ENCODE results near the gene CCNY.

Gene CCNY

DNA sequence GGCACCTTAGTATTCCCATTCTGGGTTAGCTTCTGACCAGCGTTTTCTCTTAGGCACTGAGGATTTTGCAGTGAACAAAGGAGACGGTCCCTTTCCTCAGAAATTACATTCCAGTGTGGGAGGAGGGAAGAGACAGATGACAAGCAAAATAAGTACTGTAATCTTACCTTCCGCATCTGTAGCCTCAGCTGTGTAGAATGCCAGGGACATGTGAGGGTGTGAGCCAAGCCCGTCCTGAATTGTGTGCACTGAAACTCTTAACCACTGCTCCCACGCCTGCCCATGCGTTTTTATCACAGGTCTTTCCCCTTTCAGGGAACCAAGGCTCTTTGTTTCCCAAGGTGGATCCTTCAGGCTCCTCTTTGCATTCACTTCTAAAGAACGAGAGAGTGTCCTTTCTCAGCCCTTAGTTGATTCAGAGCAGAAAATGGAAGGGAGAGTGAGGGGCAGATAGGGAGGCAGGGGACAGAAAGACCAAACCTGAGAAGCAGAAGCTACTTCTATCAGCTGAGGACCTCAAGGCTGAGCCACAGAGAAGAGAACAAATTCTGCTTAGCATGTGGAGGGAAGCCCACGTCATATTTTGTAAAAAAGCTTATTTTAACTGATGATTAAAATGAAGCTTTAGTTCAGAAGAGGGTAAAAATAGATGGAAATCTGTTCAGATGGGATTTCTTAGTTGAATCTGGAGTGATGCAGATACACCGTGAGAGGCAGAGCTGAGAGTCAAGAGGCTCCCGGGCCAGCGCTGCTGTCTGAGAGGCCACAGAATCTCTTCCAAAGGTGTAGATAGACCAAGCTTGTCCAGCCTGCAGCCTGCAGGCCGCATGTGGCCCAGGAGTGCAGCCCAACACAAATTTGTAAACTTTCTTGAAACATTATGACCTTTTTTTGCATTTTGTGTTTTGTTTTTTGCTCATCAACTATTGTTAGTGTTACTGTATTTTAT lies 122.5 kb downstream of the CCNY start:
- no peak for FAIRE-seq

DNA sequence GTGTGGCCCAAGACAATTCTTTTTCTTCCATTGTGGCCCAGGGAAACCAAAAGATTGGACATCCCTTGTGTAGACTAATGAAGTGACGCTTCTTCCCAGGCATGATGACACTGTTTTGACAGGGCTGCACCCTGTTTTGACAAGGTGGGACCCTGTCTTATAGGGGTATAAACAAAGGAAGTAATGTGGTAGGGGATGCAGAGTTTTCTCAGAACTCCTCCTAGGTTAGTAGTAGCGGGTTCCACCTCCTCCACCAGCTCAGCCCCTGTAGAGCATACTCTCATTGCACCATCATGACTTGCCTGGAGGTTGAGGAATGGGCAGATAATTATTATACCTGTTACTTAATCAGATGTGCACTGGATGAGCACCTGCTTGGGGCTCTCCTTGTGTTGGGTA lies 123.1 kb downstream of the CCNY start:
- FAIRE-seq = no peak

DNA sequence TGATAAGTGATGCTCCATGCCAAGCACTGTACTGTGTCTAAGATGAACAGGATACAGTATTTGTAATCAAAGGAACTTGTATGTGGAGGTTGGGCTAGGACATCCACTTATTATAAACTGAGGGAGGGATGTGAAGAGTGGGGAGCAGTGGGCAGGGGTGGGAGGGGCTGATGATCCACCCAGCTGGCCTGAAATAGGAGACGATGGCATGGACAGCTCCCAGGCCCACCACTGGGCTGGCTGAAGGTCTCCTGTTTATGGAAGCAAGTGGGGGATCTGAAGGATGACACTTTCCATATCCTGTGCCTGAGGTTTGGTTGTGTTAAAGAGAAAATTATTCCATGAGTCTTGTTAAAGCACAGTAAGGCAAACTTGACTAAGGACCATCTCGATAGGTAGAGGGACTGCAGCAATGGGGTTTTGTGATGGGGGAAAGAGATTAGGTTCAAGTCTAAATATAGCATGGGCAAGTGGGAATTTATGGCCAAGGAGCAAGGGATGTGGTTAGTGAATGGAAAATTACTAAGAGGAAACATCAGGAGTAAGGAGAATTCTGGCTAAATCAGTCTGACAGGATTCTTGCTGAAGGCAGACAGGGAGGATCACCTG lies 124.6 kb downstream of the CCNY start:
- FAIRE-seq = no peak

DNA sequence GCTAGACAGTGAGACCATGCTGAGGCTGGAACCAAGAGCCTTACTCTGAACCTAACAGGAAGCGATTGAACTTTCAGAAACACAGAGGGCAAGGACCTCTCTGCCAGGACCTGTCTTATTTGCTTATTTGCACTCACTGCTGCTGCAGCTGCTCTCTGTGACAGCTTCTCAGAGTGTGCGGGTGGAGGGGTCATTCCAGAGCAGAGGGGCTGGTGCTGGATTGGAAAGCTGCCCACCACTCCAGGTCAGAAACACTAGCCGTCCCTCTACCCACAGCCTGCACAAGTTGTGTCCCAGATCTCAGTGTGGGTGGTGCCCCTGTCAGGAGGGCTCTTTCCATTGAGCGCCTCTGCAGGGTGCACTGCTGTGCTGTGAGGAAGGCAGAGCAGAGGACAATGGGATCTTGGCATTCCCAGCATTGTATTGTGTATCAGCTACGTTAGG lies 126.2 kb downstream of the CCNY start:
- no peak for FAIRE-seq

DNA sequence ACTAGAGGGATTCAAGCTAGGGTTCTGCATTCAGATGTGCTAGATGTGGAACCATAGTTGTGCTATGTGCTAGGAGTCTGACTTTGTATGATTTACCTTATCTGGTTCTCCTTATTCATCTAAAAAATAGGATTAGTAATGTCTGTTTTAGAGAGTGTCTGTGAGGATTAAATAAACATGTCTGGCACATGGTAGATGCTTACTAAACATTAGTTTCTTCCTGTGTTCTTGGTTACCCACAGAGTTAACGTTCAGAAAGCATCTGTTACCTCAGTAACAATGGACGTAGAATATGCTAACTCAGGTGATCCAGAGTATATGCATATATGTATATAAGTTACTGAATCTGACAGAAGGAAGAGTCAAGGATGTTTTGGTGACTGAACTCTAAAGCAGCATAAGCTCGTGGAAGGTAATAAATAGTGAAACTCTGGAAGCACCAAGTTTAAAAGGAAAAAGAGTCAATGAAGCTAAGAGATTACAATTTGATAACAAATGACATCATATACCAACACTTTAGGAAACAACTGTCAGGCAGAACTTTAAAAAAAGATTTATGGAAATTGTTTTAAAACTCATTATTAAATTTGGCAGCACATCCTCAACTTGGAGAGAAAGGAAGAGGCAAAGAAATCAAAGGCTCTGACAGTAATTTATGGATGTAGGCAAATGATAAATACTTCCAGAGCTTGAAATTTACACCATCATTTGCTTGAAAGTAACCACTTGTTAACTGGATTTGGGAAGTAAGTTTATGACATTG lies 127.0 kb downstream of the CCNY start:
- no peak for FAIRE-seq

DNA sequence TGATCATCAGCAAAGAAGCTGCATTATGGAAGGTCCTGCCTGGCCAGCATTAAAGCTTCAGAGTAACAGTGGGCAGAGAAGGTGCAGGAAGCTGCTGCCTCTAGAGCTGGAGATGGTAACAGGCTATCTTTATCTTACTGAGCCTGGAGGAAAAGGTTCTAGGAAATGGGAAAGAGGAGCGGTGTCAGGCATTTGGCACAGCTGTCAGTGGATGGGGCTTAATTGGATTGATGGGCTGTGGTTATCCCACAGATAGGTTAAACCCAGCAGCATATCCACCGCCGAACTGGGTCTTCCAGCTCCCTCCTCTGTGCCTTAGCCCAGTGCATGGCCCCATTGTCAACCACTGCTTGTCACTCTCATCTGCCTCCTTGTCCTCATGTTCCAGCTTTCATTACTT lies 127.6 kb downstream of the CCNY start:
- FAIRE-seq = no peak

GRCh38 chr10:35464825-35465456 lies 128.6 kb downstream of the CCNY start:
- FAIRE-seq = no peak

- no peak for FAIRE-seq
These were observed 129.4 kb downstream of the CCNY start for GRCh38 chr10:35465673-35466072.

DNA sequence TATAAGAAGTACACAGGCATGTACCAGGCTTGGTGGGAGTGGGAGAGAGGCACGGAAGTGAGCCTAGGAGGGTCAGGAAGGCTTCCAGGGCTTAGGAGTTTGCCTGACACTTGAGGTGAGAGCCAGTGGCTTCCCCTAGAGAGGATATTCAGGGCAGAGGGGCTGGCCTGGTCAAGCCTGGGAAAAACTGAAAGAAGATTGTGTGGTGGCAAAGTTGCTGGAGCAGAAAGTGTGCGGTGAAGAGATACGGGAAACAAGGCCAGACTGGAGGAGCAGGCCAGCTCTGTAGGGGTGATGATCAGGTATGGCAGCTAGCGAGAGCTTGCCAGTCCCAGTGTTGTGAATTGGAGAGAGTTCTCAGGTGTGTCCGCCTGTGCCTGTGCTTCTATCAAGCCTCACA lies 129.9 kb downstream of the CCNY start:
- no peak for FAIRE-seq

DNA sequence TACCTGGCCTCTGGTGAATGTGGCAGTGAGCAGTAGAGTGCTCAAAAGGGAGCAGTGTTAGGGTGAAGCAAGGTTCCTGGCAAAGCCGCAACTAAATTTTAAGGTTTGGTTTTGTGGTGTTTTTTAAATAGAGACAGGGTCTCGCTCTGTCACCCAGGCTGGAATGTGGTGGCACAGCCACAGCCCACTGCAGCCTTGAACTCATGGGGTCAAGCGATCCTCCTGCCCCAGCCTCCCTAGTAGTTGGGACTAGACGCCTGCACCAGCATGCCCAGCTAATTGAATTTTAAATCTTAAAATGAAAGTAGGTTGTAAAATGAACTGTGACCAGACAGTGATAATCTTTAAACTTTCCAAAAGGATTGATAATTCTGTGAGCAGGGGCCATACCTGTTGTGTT lies 130.4 kb downstream of the CCNY start:
- FAIRE-seq = no peak

GRCh38 chr10:35467186-35467585 lies 130.9 kb downstream of the CCNY start:
- FAIRE-seq = no peak

DNA sequence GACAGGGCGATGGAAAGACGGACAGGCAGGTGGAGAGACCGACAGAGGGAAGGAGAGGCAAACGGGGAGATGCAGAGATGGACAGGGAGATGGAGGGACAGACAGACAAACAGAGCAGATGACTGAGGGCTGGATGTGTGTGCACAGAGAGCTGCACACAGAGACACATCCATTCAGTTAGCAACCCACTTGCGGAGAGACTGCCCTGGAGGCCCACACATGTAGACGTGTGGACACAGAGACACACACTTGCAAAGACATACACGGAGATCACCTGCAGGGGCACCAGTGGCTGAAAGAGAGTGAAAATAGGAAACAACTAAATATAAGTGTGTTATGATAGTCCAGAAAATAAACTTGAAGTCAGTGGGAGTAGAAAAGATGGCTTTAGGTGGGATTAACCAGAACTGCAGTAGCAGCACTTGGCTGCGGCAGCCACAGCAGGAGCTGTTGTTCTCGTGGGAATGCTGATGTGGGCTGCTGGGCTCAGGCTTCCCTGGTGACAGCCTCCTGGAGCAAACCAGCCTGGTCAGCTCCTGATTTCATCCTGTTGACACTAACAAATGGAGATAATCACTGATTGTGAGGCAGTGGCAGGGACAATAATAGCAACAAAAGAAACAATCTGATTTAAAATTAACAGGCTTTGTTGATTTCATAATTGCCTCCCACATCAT lies 134.1 kb downstream of the CCNY start:
- no peak for FAIRE-seq

GRCh38 chr10:35470925-35471315 lies 134.6 kb downstream of the CCNY start:
- FAIRE-seq = no peak

GRCh38 chr10:35471435-35471834 lies 135.1 kb downstream of the CCNY start:
- FAIRE-seq = no peak

DNA sequence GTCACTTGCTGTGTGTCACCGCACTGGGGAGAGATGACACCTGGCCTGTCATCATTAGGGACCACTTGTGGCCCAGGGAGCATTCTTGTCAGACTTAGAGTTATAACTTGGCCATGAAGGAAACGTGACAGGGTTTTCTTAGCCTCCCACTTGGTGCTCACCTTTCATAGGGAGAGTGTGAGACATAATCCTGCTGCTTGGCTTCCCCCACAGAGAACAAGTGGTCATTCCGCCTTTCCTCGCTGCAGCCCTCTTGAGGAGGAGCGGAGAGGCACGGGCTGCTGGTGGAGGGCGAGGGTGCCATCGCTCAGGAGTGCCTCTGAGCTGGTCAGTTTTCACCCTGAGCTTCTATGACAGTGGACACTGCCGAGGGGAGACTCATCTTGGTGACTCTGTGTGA lies 143.8 kb downstream of the CCNY start:
- no peak for FAIRE-seq

DNA sequence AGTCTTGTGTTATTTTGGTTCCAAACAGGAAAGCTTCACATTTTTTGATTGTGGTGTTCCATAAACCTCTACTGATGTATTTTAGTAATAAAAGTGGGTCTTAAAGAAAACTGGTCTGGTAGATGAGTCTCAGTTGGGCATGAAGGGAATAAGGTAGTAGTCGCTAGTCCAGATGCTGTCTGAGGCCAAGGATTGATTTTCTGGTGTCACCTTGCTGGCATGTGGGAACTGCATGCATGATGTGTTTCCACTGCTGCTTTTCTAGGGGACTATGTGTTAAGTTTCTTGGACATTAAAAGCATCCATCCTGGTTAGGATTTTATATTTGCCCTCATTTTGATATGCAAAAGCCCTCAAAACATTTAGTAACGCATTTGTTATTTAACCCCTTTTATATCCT lies 145.1 kb downstream of the CCNY start:
- no peak for FAIRE-seq

DNA sequence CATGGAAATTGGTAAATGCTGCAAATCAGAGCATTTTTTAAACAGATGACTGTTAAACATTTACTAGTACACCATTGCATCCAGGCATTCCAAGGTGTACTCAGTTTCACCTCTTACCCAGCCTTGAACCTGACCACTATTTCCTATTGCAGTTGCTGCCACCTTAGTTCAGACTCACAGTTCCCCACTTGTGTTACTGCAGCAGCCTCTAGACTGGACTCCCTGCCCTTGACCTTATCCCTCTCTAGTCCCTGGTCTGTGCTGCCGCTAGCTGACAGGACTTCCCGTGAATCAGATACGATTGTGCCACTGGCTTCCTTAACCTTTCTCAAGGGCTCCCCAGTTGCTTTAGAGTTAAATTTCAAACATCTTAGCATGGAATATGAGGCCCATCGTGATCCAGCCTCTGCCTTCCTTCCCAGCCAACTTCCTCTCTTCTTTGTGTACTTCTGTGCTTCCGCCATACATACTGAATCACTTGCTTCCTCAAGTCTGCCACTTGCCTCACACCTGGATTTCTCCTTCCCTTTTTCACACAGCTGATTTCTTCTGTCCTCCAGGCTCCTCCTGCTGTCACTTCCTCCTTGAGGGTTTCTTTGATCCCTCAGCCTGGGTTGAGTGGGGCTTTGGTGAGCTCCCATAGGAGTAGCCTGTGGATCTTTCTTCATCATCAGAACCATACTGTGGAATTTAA lies 150.1 kb downstream of the CCNY start:
- FAIRE-seq = no peak

- no peak for FAIRE-seq
These were observed 151.2 kb downstream of the CCNY start for GRCh38 chr10:35487336-35488034.

DNA sequence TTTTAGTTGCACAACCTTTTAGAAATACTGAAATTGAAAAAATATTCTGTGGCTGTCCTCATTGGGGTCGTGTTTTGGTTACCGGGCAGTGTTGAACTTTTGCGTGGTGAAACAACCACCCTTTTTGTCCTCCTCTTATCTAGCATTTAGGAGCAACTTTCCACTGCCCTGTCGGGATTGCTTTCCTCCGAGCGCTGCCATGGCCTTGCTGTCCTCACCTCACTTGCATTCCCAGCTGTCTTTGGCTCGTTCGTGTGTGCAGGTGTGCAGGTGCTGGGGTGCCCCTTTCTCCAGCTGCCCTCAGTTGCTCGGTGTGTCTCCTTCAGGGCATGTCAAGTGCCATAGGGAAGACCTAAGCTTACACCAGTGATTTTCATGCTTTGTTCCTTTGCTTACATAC lies 151.9 kb downstream of the CCNY start:
- FAIRE-seq = no peak

DNA sequence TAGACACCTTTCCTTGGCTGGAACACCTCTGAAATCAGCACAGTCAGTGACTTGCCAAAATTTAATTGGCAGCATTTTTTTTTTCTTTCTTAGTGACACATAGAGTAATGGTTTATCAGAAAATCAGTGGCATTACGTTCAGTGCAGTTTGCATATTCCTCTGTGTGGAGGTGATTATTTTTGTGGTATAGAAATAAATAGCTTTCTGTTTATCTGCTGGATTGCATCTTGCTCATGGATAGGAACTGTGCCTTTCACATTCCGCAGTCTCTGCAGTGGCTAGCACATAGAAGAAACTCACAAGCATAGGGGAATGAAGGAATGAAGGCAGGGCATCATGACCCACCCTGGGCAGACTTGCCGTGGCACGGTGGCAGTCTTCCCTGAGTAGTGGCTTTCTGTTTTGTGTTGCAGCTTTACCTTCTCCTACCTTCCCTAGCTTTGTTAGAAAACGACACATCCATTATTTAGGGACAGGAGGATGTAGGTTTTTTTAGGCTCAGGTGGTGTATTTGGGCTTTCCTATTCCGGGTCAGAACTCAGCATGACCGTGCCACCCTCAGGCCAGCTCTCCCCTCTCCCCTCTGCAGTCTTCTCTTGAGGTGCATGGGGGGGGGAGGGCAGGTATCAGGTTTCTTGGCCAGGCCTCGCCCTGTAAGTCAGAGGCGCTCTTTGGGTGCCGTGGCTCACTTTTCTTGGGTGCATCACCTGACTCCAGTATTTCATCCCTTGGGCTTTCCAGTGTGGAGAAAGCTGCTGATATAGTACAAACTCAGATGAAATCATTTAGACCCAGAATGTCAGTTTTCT lies 156.3 kb downstream of the CCNY start:
- FAIRE-seq = no peak
